Measurements from ENCODE around the gene WHRN.

DNA sequence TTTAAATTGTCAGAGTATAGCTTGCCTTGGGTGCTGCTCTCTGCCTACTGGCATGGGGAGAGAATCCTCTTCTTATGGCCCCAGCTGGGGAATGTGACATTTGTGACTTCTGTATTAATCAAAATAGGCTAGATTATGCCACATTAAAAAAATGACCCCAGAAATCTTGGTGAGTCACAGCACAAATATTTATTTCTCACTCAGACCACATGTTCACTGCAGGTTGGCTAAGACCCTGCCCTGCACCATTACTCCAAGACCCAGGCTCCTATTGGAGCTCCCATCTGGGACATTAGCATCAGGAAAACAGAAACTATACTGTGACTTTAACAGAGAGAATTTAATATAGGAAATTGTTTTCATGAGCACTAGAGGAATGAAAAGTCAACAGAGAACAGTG is 16.6 kb upstream of the WHRN start:
- TF ChIP-seq POLR2AphosphoS5 (IDR thresholded peaks at IDR 0.05) (no peak), POLR2A (IDR thresholded peaks at IDR 0.05) (no peak), EP300 (IDR thresholded peaks at IDR 0.05) (no peak)
- TF ChIP-seq, protein P1, sequence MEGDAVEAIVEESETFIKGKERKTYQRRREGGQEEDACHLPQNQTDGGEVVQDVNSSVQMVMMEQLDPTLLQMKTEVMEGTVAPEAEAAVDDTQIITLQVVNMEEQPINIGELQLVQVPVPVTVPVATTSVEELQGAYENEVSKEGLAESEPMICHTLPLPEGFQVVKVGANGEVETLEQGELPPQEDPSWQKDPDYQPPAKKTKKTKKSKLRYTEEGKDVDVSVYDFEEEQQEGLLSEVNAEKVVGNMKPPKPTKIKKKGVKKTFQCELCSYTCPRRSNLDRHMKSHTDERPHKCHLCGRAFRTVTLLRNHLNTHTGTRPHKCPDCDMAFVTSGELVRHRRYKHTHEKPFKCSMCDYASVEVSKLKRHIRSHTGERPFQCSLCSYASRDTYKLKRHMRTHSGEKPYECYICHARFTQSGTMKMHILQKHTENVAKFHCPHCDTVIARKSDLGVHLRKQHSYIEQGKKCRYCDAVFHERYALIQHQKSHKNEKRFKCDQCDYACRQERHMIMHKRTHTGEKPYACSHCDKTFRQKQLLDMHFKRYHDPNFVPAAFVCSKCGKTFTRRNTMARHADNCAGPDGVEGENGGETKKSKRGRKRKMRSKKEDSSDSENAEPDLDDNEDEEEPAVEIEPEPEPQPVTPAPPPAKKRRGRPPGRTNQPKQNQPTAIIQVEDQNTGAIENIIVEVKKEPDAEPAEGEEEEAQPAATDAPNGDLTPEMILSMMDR (IDR thresholded peaks at IDR 0.05): no peak
